ENCODE measurements around the gene RRP9. TPM values are rescaled to one million over a fixed set of nuclear protein-coding genes. Genes with fewer than 3 reads are reported as not detected.

Gene RRP9
- total RNA-seq, 2 experiments from 2014 or later: 6.4 to 7.6 TPM

GRCh38 chr3:51887620-51888019, 54.1 kb downstream of the RRP9 start:
- Histone ChIP-seq H3K4me3 (ENCODE audit: low read length) (no peak overlapping the region), H3K27me3 (ENCODE audit: control insufficient read depth in 1 of 2, insufficient read depth in 2 of 2, low read length in 2 of 2) (peaks cover 0 to 3% of the 10 kb centered on the region in 2 experiments), H3K4me1 (ENCODE audit: insufficient read depth, low read length) (peaks cover 8% of the 10 kb centered on the region), H3K36me3 (ENCODE audit: insufficient read depth, low read length) (no peaks in the 10 kb centered on the region), H3K27ac (ENCODE audit: low read depth in 1 of 2, low read length in 2 of 2) (no peak overlapping the region), H3K9me3 (ENCODE audit: control insufficient read depth in 1 of 2, insufficient read depth in 1 of 2, low read length in 2 of 2) (no peaks in the 10 kb centered on the region)
- Mint-ChIP-seq H3K27me3 (peaks cover 5% of the 10 kb centered on the region), H3K4me3 (no peak overlapping the region), H3K4me1 (ENCODE audit: low read depth) (no peaks in the 10 kb centered on the region), H3K27ac (no peak overlapping the region), H3K36me3 (ENCODE audit: low read depth) (no peaks in the 10 kb centered on the region), H3K9me3 (no peaks in the 10 kb centered on the region)
- POLR2A ChIA-PET: no interaction called here
- CTCF ChIA-PET: no interaction called here
- intact Hi-C loops (cut with DNase I, micrococcal nuclease): no loop called here
- TF ChIP-seq CTCF (IDR thresholded peaks at IDR 0.05): no peak
- no peak for ATAC-seq (ENCODE audit: poor library complexity)
- DNase-seq: no peak

- no peak for TF ChIP-seq CTCF (IDR thresholded peaks at IDR 0.05)
- Mint-ChIP-seq H3K27ac (no peak overlapping the region), H3K27me3 (peaks cover 6% of the 10 kb centered on the region), H3K9me3 (no peaks in the 10 kb centered on the region), H3K36me3 (ENCODE audit: low read depth) (no peaks in the 10 kb centered on the region), H3K4me3 (no peak overlapping the region), H3K4me1 (ENCODE audit: low read depth) (no peaks in the 10 kb centered on the region)
- no peaks in the 10 kb centered on the region for H3K27me3 ChIP-seq (ENCODE audit: control insufficient read depth in 1 of 2, insufficient read depth in 2 of 2, low read length in 2 of 2)
- POLR2A ChIA-PET: no interaction called here
- H3K27ac ChIP-seq (ENCODE audit: low read depth in 1 of 2, low read length in 2 of 2): no peak overlapping the region
- H3K36me3 ChIP-seq (ENCODE audit: insufficient read depth, low read length): no peaks in the 10 kb centered on the region
- peaks cover 3% of the 10 kb centered on the region for H3K4me1 ChIP-seq (ENCODE audit: insufficient read depth, low read length)
- intact Hi-C loops (cut with DNase I, micrococcal nuclease): no loop called here
- CTCF ChIA-PET: no interaction called here
- DNase-seq: no peak
- ATAC-seq (ENCODE audit: poor library complexity): no peak
- H3K4me3 ChIP-seq (ENCODE audit: low read length): no peak overlapping the region
- no peaks in the 10 kb centered on the region for H3K9me3 ChIP-seq (ENCODE audit: control insufficient read depth in 1 of 2, insufficient read depth in 1 of 2, low read length in 2 of 2)
These were observed 55.3 kb downstream of the RRP9 start for GRCh38 chr3:51886447-51886846.

Other genes starting within 250 kb of the RRP9 start
- gene GRM2, start 234.8 kb downstream of the RRP9 start, total RNA-seq: 1 to 10 TPM; 4.1 to 4.2 TPM
- not detected for gene IQCF6, start 162.7 kb downstream of the RRP9 start, total RNA-seq
- gene IQCF2, start 80.3 kb downstream of the RRP9 start, total RNA-seq: not detected
- gene IQCF5, start 66.3 kb downstream of the RRP9 start, total RNA-seq: not detected
- gene IQCF1, start 38.6 kb downstream of the RRP9 start, total RNA-seq: not detected
- gene PARP3, start 459 bp upstream of the RRP9 start, total RNA-seq: 1 to 10 TPM; 5.8 to 6.4 TPM
- not detected for gene GPR62, start 13.5 kb upstream of the RRP9 start, total RNA-seq
- gene PCBP4, start 25.6 kb upstream of the RRP9 start, total RNA-seq: 10 to 100 TPM; 14.7 to 16.8 TPM
- gene ABHD14B, start 32.1 kb upstream of the RRP9 start, total RNA-seq: 10 to 100 TPM; 52.4 to 58.2 TPM
- 10 to 100 TPM in 1 of 2 experiments, 1 to 10 TPM in 1; 9.5 to 10.6 TPM for gene ABHD14A, start 33.2 kb upstream of the RRP9 start, total RNA-seq
- gene ACY1, start 41.6 kb upstream of the RRP9 start, total RNA-seq: 1 to 10 TPM; 4.9 TPM
- gene RPL29, start 54.0 kb upstream of the RRP9 start, total RNA-seq: 1,000 to 10,000 TPM; 1,843 to 1,901 TPM
- 1 to 10 TPM; 4.8 to 5.2 TPM for gene DUSP7, start 114.7 kb upstream of the RRP9 start, total RNA-seq
- under 1 TPM; 0.22 to 0.39 TPM for gene POC1A, start 212.5 kb upstream of the RRP9 start, total RNA-seq

All from CD4-positive, alpha-beta T cell (primary cell).